GM12864 (cell line): ENCODE measurements around the gene ASPSCR1.

Experiments used
- DNase-seq: peaks from one replicate; pipeline ENCODE4 v3.0.0-alpha.2; 2011; ENCODE audit warnings: low read depth
- H3K4me3 ChIP-seq: 2 replicates; pipeline ENCODE4 v1.5.1; 2011; ENCODE audit warnings: mild to moderate bottlenecking, low read depth, low read length, control low read depth
- CTCF ChIP-seq: IDR thresholded peaks from 2 replicates; pipeline ENCODE4 v1.5.1; 2011; ENCODE audit warnings: low read depth, mild to moderate bottlenecking, moderate library complexity, low read length, control low read depth, inconsistent platforms; ENCODE audit errors: missing control alignments

Gene ASPSCR1

GRCh38 chr17:81961521-81962498 lies 15.6 kb upstream of the ASPSCR1 start:
- DNase-seq = no peak
- no peak for TF ChIP-seq CTCF
- H3K4me3 ChIP-seq = no peak overlapping the region

GRCh38 chr17:81962499-81963441 lies 14.7 kb upstream of the ASPSCR1 start:
- no peak for DNase-seq
- no peak overlapping the region for H3K4me3 ChIP-seq
- no peak for TF ChIP-seq CTCF

- no peak for TF ChIP-seq CTCF
- DNase-seq = no peak
- H3K4me3 ChIP-seq = no peak overlapping the region
These were observed 13.2 kb upstream of the ASPSCR1 start for GRCh38 chr17:81964081-81964849.

- no peak overlapping the region for H3K4me3 ChIP-seq
- no peak for DNase-seq
- no peak for TF ChIP-seq CTCF
These were observed 10.8 kb upstream of the ASPSCR1 start for GRCh38 chr17:81966343-81967243.

GRCh38 chr17:81967244-81967532 lies 10.2 kb upstream of the ASPSCR1 start:
- DNase-seq = no peak
- no peak overlapping the region for H3K4me3 ChIP-seq
- TF ChIP-seq CTCF = no peak
